ENCODE measurements around the gene NXNL1. TPM values are rescaled to one million over a fixed set of nuclear protein-coding genes. Genes with fewer than 3 reads are reported as not detected.

Gene NXNL1
- total and polyA plus RNA-seq, 9 of the 15 experiments (the other 6 are each of a cell fraction or from before 2014, with no cell fraction given): not detected

- peaks cover 6 to 47% of the 10 kb centered on the region in 2 experiments; a peak in 3 of 5 replicates for H3K4me1 ChIP-seq (replicated peaks in 1 of 2; ENCODE audit: control insufficient read depth in 2 of 2, insufficient read depth in 2 of 2, low read length in 2 of 2)
- H3K9me3 ChIP-seq (replicated peaks; ENCODE audit: control insufficient read depth, insufficient read depth, low read depth, low read length): no peaks in the 10 kb centered on the region
- no peak for ATAC-seq
- in situ Hi-C loops (cut with MboI) (no loop called here), intact Hi-C loops (cut with micrococcal nuclease) (no loop called here)
- H3K4me3 ChIP-seq: no peak overlapping the region
- peaks cover 5% of the 10 kb centered on the region; the same call in 1 of the 3 replicates for H3K36me3 ChIP-seq (ENCODE audit: control insufficient read depth, insufficient read depth, low read length)
- H3K27me3 ChIP-seq (ENCODE audit: control insufficient read depth in 2 of 2, insufficient read depth in 2 of 2, low read length in 2 of 2): no peaks in the 10 kb centered on the region
- H2AFZ ChIP-seq (ENCODE audit: low read depth, low read length): no peak overlapping the region
- ChIA-PET CTCF (ENCODE audit: low intra/inter-chr PET ratio) (no interaction called here), POLR2A (interaction anchor here (0.8 kb wide), 1 partner anchor 11 kb away, joined by 3 read pairs; the partner anchor contains the start of gene PGLS)
- no peaks in the 10 kb centered on the region; the same call in 1 of the 2 replicates for H4K20me1 ChIP-seq (replicated peaks; ENCODE audit: control insufficient read depth, insufficient read depth, low read length)
- no TSS peak for BruUV-seq (replicated peaks)
- H3K27ac ChIP-seq (ENCODE audit: extremely low read depth, low read depth, low read length): no peak overlapping the region
- no peak overlapping the region for H3K4me2 ChIP-seq (ENCODE audit: insufficient read depth, low read length)
- no peaks in the 10 kb centered on the region for H3K9me1 ChIP-seq (ENCODE audit: control insufficient read depth, insufficient read depth, low read length)
- peak overlapping the region in 1 of 2 experiments; percentile 80; a peak in 2 of 4 replicates for H3K9ac ChIP-seq (ENCODE audit: insufficient read depth in 1 of 2, low read depth in 2 of 2, low read length in 2 of 2)
- no peak for FAIRE-seq
- WGBS (ENCODE audit: insufficient coverage, low coverage, missing lambda C conversion rate): 89% methylated on average over 25 of the region's 27 CpGs
- H3K79me2 ChIP-seq (ENCODE audit: control insufficient read depth, insufficient read depth, low read length): no peaks in the 10 kb centered on the region
- no peak for DNase-seq (ENCODE audit: extremely low read depth in 1 of 4, low spot score in 3 of 4)
- TF ChIP-seq IFI16 (CRISPR knock-in tag; IDR thresholded peaks at IDR 0.05): no peak
- peak; percentile 86 for TF ChIP-seq RBM25 (IDR thresholded peaks at IDR 0.05; ENCODE audit: low read depth, low read length, severe bottlenecking)
- peak; percentile 87 for TF ChIP-seq BCOR (IDR thresholded peaks at IDR 0.05)
- no peak for TF ChIP-seq SUPT5H (IDR thresholded peaks at IDR 0.05)
- no peak for TF ChIP-seq ZBTB5 (IDR thresholded peaks at IDR 0.05)
- TF ChIP-seq KDM1A (IDR thresholded peaks at IDR 0.05): peak; percentile 18 to 66; a peak in 2 of 4 replicates
- no peak for TF ChIP-seq ATF3 (IDR thresholded peaks at IDR 0.05)
- TF ChIP-seq ATF3 (CRISPR knock-in tag; conservative IDR thresholded peaks at IDR 0.05): no peak
- TF ChIP-seq NCOR1 (IDR thresholded peaks at IDR 0.05): no peak
- no peak for TF ChIP-seq POLR2AphosphoS5 (IDR thresholded peaks at IDR 0.05; ENCODE audit: control insufficient read depth, insufficient read depth, low read depth, low read length)
- TF ChIP-seq FOXA1 (IDR thresholded peaks at IDR 0.05; ENCODE audit: borderline replicate concordance): no peak
- TF ChIP-seq ZNF592 (IDR thresholded peaks at IDR 0.05): no peak
- TF ChIP-seq ATF2 (CRISPR knock-in tag; IDR thresholded peaks at IDR 0.05): no peak
- no peak for TF ChIP-seq HMG20A (CRISPR knock-in tag; conservative IDR thresholded peaks at IDR 0.05)
These were observed 39.9 kb upstream of the NXNL1 start for GRCh38 chr19:17500447-17501198.
